ENCODE measurements around the gene LYRM7.
"Not testable (repeated sequence)": the region's sequence is repeated elsewhere in the genome, so short reads cannot be mapped to it uniquely, and the experiment has no call there.

The LYRM7 gene

GRCh38 chr5:131170540-131171275 is at the start of gene LYRM7:
Gene LYRM7, plus strand, starts transcription at chr5:131170944. Its CDS starts 77 bp downstream, at chr5:131171021.
- peak; percentile 99 for DNase-seq

DNA sequence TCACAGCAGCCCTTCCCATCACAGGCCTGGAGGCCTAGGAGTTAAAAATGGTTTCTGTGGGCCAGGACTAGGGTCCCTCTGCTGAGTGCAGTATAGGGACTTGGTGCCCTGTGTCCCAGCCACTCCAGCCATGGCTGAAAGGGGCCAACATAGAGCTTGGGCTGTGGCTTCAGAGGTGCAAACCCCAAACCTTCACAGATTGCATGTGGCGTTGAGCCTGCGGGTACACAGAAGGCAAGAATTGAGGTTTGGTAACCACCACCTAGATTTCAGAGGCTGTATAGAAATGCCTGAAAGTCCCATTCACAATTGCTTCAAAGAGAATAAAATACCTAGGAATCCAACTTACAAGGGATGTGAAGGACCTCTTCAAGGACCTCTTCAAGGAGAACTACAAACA is 43.5 kb upstream of the LYRM7 start:
- DNase-seq: not testable (repeated sequence)

- no peak for DNase-seq
Measured at GRCh38 chr5:131129306-131129705, 41.4 kb upstream of the LYRM7 start.

DNA sequence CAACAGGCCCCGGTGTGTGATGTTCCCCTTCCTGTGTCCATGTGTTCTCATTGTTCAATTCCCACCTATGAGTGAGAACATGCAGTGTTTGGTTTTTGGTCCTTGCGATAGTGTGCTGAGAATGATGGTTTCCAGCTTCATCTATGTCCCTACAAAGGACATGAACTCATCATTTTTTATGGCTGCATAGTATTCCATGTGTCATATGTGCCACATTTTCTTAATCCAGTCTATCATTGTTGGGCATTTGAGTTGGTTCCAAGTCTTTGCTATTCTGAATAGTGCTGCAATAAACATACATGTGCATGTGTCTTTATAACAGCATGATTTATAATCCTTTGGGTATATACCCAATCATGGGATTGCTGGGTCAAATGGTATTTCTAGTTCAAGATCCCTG is 37.7 kb upstream of the LYRM7 start:
- not testable (repeated sequence) for DNase-seq

- DNase-seq: not testable (repeated sequence)
Measured at GRCh38 chr5:131138406-131138805, 32.3 kb upstream of the LYRM7 start.

- no peak for DNase-seq
Measured at GRCh38 chr5:131139321-131139720, 31.4 kb upstream of the LYRM7 start.

- DNase-seq: no peak
Measured at GRCh38 chr5:131142970-131143617, 27.6 kb upstream of the LYRM7 start.

DNA sequence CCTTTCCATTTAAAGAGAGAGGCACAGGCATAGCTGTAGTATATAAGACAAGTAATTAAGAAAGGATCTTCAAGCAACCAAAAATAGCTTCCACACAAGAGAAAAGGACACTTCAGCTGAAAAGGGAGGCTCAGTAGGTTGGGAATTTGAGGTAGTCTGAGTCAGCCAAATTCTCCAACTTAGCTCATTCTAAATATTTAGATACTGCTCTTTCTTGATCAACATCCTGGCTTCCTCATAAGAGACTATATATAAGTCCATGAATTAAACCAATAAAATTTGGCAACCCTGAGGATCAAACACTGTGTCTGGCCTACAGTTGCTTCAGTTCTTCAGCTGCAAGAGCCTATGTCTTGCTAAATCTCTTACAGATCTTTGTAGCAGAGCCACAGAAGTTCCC is 23.5 kb upstream of the LYRM7 start:
- no peak for DNase-seq

DNA sequence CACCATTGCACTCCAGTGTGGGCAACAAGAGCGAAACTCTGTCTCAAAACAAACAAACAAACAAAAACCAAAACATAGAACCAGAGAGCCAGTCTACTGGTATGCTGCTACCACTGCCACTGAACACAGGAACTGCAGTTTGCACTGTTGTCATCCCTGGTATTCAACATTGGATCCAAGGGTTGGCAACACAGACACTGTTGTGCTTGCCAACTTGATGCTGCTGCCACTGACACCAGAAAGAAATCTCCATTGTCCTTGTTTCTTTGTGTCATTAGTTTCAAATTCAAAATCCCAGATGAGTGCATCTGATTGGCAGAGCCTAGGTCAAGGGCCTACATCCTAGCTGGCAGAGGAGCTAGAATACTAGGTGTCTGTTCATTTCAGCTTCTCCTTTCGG is 21.9 kb upstream of the LYRM7 start:
- no peak for DNase-seq

DNA sequence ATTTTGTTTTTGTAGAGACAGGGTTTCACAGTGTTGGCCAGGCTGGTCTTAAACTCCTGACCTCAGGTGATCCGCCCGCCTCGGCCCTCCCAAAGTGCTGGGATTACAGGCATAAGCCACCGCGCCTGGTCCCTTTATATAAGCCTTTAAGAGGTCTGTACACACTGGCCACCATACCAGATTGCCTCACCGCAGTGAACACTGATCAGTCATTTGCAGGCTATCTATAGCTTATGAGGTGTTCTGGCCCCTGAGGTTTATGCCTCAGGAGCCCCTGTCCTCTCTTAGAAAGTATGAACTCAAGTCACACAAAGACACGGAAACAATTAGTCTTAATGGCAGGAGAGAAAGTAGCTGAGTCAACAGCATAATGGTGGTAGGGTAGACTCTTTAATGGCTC is 20.3 kb upstream of the LYRM7 start:
- DNase-seq: peak; percentile 42

GRCh38 chr5:131151216-131151615 is 19.5 kb upstream of the LYRM7 start:
- no peak for DNase-seq

DNA sequence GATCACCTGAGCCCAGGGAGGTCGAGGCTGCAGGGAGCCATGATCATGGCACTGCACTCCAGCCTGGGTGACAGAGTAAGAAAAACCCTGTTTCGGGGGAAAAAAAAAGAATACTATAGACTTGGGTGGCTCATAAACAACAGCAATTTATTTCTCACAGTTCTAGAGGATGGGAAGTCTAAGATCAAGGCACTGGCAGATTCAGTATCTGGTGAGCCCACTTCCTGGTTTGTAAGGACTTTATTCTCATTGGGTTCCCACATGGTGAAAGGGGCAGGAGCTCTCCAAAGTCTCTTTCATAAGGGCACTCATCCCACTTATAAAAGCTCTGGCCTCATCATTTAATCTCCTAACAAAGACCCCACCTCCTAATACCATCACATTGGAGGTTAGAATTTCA is 14.4 kb upstream of the LYRM7 start:
- DNase-seq: no peak

DNA sequence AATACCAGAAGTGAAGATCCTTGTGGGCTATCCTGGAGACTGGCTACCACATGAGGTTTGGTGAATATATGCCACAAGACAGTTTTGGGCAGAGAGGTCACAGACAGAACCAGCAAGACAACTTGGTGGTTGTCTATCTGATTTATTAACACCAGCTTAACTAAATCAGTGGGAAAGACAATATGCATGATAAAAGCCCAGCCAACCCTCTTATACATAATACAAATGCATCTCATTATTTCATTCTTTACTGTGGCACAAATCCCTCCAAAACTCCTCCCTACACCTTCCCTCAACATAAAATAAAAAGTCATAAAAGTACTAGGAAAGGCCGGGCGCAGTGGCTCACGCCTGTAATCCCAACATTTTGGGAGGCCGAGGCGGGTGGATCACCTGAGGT is 13.8 kb upstream of the LYRM7 start:
- no peak for DNase-seq

- DNase-seq: no peak
Measured at GRCh38 chr5:131160134-131160533, 10.6 kb upstream of the LYRM7 start.

- DNase-seq: no peak
Measured at GRCh38 chr5:131163276-131164119, 7.2 kb upstream of the LYRM7 start.

DNA sequence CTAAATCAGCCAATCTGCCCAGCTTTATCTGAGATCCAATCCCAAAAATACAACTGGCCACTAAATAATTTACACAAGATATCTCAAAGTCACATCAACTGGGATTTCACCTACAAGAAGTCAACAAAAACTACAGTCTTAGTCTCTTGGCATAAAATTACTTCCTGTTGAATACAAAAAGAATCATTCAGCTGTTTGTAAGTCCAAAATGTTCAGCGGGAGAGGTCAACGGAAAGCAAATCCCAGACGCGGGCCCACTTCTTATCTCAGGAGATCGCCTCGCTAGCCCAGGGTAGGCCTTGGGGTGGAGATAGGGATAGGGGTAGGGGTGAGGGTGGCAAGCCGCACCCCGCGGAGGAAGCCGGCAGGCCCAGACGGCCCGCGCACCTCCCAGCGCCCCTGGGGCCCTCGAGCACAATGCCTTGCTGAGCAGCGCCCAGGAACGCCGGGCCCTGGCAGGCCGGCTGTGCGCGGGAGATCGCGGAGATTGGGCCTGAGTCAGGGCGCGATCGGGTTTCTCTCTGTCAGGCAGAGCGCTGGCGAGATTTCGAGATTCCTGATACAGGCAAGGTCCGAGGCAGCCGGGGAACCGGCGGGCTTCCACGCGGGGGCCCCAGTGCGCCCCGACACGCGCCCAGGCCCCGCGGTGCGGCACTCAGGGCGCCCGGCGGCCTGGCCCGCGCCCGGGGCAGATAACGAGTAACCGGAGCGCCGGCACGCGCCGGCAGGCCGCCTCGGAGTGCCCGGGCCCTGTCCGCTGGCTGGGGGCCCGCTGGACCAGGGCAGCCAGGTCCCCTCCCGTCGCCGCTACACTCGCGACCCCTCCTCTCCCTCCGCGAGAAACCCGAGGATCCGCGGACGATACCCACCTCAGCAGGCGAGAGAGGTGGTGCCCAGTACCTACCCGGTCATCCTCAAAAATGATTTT is 6.3 kb upstream of the LYRM7 start:
- peak; percentile 53 for DNase-seq

GRCh38 chr5:131165119-131165727 is 5.5 kb upstream of the LYRM7 start, which contains the start of gene HINT1:
Gene HINT1, minus strand, starts transcription at chr5:131165256. Its CDS starts 51 bp downstream, at chr5:131165205.
- DNase-seq: peak; percentile 93

- no peak for DNase-seq
Measured at GRCh38 chr5:131167615-131168014, 3.1 kb upstream of the LYRM7 start.

GRCh38 chr5:131169810-131170539 is 769 bp upstream of the LYRM7 start:
- DNase-seq: no peak

GRCh38 chr5:131171276-131171810 is 599 bp downstream of the LYRM7 start:
- DNase-seq: no peak

GRCh38 chr5:131180407-131180806 is 9.7 kb downstream of the LYRM7 start:
- no peak for DNase-seq

Measured in NCI-H1436 (cell line).